BLaER1 (cell line): ENCODE results near the gene PGAM5.
A peak's percentile ranks its signal among the peaks of the same experiment; 100 is the strongest.

Experiments
- H3K27ac ChIP-seq: shearing (Covaris generic); formaldehyde crosslinking; 2 replicates; pipeline ENCODE4 v1.8.1; 2022
- H3K27me3 ChIP-seq: shearing (Covaris generic); formaldehyde crosslinking; 2 replicates; pipeline ENCODE4 v1.8.1; 2022
- H3K36me3 ChIP-seq: shearing (Covaris generic); formaldehyde crosslinking; 2 replicates; pipeline ENCODE4 v1.8.1; 2022
- H3K4me1 ChIP-seq: shearing (Covaris generic); formaldehyde crosslinking; 2 replicates; pipeline ENCODE4 v1.8.1; 2022
- H3K4me2 ChIP-seq: shearing (Covaris generic); formaldehyde crosslinking; 2 replicates; pipeline ENCODE4 v1.8.1; 2022
- H3K4me3 ChIP-seq: shearing (Covaris generic); formaldehyde crosslinking; 2 replicates; pipeline ENCODE4 v1.8.1; 2022
- H3K9ac ChIP-seq: shearing (Covaris generic); formaldehyde crosslinking; 2 replicates; pipeline ENCODE4 v1.8.1; 2022
- H3K9me3 ChIP-seq: shearing (Covaris generic); formaldehyde crosslinking; 2 replicates; pipeline ENCODE4 v1.8.1; 2022
- H4K20me1 ChIP-seq: shearing (Covaris generic); formaldehyde crosslinking; 2 replicates; pipeline ENCODE4 v1.8.1; 2022
- Cebpa-rat ChIP-seq: shearing (Covaris generic); IDR thresholded peaks from 2 replicates; pipeline ENCODE4 v1.8.1; 2022

Gene PGAM5

DNA sequence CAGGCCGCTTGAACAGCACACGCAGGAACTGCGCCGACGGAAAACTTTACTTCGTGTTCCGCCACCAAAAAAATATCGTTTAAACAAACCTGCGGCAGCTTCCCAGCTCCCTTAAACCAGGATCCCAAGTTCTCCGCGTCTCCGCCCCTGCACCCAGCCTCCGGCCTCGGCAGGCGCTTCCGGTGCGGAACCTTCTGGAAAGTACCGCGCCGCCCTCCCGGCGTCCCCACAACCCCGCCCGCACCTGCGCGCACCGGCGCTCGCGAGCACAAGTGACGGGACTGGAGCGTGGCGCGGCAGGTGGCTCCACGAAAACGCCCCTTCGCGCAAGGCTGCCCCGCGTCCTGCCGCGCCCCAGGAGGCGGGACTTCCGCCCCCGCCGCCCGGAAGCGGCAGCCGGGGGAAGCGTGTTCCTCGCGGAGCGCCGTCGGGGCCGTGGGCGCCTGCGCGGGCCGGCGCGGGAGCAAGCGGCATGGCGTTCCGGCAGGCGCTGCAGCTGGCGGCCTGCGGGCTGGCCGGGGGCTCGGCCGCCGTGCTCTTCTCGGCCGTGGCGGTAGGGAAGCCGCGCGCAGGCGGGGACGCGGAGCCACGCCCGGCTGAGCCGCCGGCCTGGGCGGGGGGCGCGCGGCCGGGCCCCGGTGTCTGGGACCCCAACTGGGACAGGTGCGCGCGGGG, at the start of gene PGAM5:
Gene PGAM5, plus strand, starts transcription at position 438 of the 675 bp plus-strand sequence. Its CDS starts 35 bp downstream, at position 473.
- peak within 1 kb of the TSS; percentile 93 for H3K27ac ChIP-seq
- peaks cover 47% of the 10 kb centered on the region for H4K20me1 ChIP-seq
- peak within 1 kb of the TSS; percentile 98 for H3K9ac ChIP-seq
- H3K4me2 ChIP-seq, result peak within 1 kb of the TSS; percentile 92
- TF ChIP-seq Cebpa-rat, result no peak
- H3K4me3 ChIP-seq, result peak within 1 kb of the TSS; percentile 99
- no peaks in the 10 kb centered on the region for H3K27me3 ChIP-seq
- no peaks in the 10 kb centered on the region for H3K9me3 ChIP-seq
- peaks cover 38% of the 10 kb centered on the region for H3K36me3 ChIP-seq
- peaks cover 42% of the 10 kb centered on the region for H3K4me1 ChIP-seq

DNA sequence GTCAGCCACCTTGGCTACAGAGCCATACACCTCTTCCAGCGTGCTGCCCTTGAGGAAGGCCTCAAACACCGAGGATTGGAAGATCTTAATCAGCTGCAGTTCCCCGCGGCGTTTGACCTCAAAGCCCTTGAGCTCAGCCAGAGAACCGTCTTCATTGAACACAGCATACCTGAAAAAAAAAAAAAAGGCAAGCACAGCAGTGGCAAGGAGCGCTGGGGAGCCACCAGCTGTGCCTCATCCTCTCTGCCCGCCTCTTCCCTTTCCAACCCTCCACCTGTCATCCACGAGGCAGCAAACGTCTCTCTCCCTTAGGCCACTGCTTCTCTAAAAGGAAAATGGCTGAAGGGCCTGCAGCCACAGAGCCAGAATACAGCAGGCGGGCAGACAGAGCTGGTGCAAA, 49.6 kb upstream of the PGAM5 start:
- Histone ChIP-seq H3K27ac (peak overlapping the region; percentile 87), H4K20me1 (no peaks in the 10 kb centered on the region), H3K4me2 (peak overlapping the region; percentile 92), H3K9ac (peak overlapping the region; percentile 78), H3K4me3 (no peak overlapping the region; the same call in 1 of the 2 replicates), H3K36me3 (peaks cover 94% of the 10 kb centered on the region), H3K9me3 (no peaks in the 10 kb centered on the region), H3K4me1 (peaks cover 100% of the 10 kb centered on the region), H3K27me3 (no peaks in the 10 kb centered on the region)
- TF ChIP-seq Cebpa-rat, result no peak

GRCh38 chr12:132661972-132662371, 48.7 kb upstream of the PGAM5 start:
- Histone ChIP-seq H4K20me1 (no peaks in the 10 kb centered on the region), H3K4me3 (peak overlapping the region; percentile 55; the same call in 1 of the 2 replicates), H3K27ac (peak overlapping the region; percentile 87), H3K9ac (peak overlapping the region; percentile 78), H3K9me3 (no peaks in the 10 kb centered on the region), H3K4me2 (peak overlapping the region; percentile 92), H3K27me3 (no peaks in the 10 kb centered on the region), H3K36me3 (peaks cover 94% of the 10 kb centered on the region), H3K4me1 (peaks cover 96% of the 10 kb centered on the region)
- TF ChIP-seq Cebpa-rat, result no peak

DNA sequence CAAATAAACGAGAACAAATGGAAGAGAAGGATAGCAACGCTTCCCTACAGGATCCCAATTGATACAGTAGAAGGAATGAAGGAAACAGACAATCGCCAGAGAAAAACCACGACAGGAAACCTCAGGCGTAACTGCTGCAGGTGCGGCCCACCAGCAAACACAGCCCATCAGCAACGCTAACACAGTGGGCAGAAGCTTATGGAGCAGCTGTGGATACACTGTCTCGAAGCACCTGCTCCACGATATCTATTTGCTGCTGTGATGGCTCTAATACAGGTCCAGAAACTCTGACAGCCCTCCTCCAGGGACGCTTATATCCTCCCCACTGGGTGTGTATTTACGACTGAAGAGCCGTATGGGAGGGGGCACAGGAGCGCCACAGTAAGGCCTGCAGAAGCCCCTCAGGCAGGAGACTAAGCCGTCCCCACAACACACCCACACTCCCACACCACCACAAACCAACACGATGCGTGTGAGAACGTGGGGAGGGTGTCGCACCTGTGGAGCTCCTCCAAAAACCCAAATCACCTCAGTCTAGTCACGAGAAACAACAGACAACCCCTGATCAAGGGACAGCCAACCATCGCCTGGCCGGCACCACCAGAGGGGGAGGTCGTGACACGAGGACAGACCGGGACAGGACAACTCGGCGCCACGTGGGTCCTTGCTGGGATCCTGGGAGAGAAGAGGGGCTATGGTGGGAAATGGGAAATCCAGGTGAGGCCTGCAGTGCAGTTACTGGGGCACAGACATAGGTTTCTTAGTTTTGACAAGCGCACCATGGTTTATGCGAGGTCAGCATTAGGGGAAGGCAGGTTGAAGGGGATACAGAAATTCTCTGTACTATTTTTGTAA, 47.5 kb upstream of the PGAM5 start:
- Histone ChIP-seq H4K20me1 (no peaks in the 10 kb centered on the region), H3K9ac (peak overlapping the region; percentile 78), H3K36me3 (peaks cover 94% of the 10 kb centered on the region), H3K27ac (peak overlapping the region; percentile 87), H3K27me3 (no peaks in the 10 kb centered on the region), H3K9me3 (no peaks in the 10 kb centered on the region), H3K4me2 (peak overlapping the region; percentile 92), H3K4me3 (peak overlapping the region; percentile 55), H3K4me1 (peaks cover 89% of the 10 kb centered on the region)
- TF ChIP-seq Cebpa-rat, result no peak

GRCh38 chr12:132664206-132665148, 46.2 kb upstream of the PGAM5 start:
- peaks cover 96% of the 10 kb centered on the region for H3K36me3 ChIP-seq
- peaks cover 85% of the 10 kb centered on the region for H3K4me1 ChIP-seq
- peak overlapping the region; percentile 55 for H3K4me3 ChIP-seq
- H3K4me2 ChIP-seq, result peak overlapping the region; percentile 92
- H4K20me1 ChIP-seq, result no peaks in the 10 kb centered on the region
- H3K9me3 ChIP-seq, result no peaks in the 10 kb centered on the region
- H3K27me3 ChIP-seq, result no peaks in the 10 kb centered on the region
- peak overlapping the region; percentile 78 for H3K9ac ChIP-seq
- peak overlapping the region; percentile 87 for H3K27ac ChIP-seq
- TF ChIP-seq Cebpa-rat, result no peak

DNA sequence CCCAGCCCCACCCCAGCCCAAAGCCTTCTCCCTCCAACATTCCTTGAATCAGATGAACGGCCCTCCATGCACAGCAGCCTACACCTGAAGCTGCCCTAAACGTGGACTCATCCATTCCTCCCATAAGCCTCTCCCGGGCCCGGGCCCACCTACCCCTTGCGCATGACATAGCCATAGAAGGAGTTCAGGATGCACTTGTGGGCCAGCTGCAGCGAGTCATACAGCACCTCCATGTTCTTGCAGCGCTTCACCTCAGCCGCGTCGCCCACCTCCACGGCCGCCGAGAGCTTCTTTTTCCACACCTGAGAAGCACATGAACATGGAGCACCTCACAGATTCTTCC, 45.5 kb upstream of the PGAM5 start:
- Histone ChIP-seq H3K36me3 (peaks cover 96% of the 10 kb centered on the region), H4K20me1 (no peaks in the 10 kb centered on the region), H3K4me1 (peaks cover 78% of the 10 kb centered on the region), H3K4me3 (no peak overlapping the region), H3K4me2 (peak overlapping the region; percentile 92), H3K27ac (peak overlapping the region; percentile 87), H3K27me3 (no peaks in the 10 kb centered on the region), H3K9me3 (no peaks in the 10 kb centered on the region), H3K9ac (peak overlapping the region; percentile 15; the same call in 1 of the 2 replicates)
- TF ChIP-seq Cebpa-rat, result no peak

DNA sequence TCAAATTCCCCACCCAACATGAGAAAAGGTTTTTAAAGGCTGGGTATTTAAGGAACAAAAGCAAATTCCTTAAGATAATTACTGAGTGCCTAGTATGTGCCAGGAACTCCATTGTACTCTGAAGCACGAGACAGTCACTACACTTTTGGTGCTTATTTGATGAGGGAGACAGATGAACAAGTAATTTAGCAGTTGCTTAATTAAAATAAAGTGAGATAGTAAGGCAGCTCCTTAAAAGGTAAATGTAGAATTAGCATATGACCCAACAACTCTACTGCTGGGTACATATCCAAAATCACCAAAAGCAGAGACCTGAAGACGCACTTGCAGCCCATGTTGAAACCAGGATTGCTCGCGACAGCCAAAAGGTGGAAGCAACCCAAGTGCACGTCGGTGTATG, 44.8 kb upstream of the PGAM5 start:
- 0 out of 2 replicates have a peak overlapping the region, but pooled peaks have one; percentile 15 for H3K9ac ChIP-seq
- H3K4me3 ChIP-seq, result no peak overlapping the region
- H3K27me3 ChIP-seq, result no peaks in the 10 kb centered on the region
- H4K20me1 ChIP-seq, result no peaks in the 10 kb centered on the region
- H3K27ac ChIP-seq, result peak overlapping the region; percentile 87
- H3K9me3 ChIP-seq, result no peaks in the 10 kb centered on the region
- no peak for TF ChIP-seq Cebpa-rat
- H3K36me3 ChIP-seq, result peaks cover 96% of the 10 kb centered on the region
- peaks cover 72% of the 10 kb centered on the region for H3K4me1 ChIP-seq
- peak overlapping the region; percentile 92 for H3K4me2 ChIP-seq

DNA sequence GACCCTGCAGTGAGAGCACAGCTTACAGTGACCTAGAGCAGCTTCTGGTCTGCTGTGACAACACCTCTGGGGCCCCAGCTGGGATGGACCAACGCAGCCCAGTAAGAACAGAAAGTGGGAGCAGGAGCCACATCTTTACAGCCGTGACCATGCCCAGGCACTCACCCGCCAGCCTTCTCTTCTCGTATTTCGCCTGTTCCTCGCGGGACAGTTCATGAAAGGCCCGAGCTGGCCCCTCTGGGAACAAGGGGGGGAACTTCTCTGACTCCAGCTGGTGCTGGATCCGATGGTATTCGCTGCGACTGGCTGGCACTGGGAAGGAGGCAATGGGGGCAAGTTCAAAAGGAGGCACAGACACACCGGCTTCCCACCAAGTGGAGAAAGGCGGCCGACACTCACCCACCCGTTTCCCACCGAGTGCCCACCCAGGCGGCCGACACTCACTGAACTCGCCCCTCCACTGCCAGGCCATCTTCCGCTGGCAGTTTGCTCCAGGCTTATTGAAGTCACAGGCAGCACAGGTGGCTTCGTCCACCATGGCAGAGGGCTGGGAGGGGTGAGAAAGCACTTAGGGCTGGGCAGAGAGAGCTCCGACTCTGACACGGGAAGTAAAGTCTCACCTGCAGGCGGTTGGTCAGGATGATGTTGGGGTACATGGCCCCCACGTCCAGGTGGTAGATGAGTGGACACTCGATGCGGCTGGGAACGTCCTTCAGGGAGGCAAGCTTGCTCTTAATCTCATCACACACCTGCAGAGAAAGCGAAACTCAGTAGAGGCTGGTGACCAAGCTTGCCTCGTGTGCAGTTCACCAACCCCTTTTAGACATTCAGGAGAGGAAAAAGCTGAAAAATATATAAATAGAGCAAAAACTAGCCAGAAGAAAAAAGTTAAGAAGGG, 42.2 kb upstream of the PGAM5 start:
- H3K36me3 ChIP-seq, result peaks cover 99% of the 10 kb centered on the region
- no peak overlapping the region for H3K4me3 ChIP-seq
- no peak for TF ChIP-seq Cebpa-rat
- H3K9me3 ChIP-seq, result no peaks in the 10 kb centered on the region
- peak overlapping the region; percentile 55 for H3K9ac ChIP-seq
- H3K4me2 ChIP-seq, result peak overlapping the region; percentile 24; the same call in 1 of the 2 replicates
- peak overlapping the region; percentile 61 for H3K27ac ChIP-seq
- H3K27me3 ChIP-seq, result no peaks in the 10 kb centered on the region
- peaks cover 59% of the 10 kb centered on the region for H3K4me1 ChIP-seq
- H4K20me1 ChIP-seq, result no peaks in the 10 kb centered on the region
